Ishikawa (cell line): ENCODE data around the gene PDE3A.

Experiments
- CEBPB ChIP-seq: IDR thresholded peaks from 2 replicates; pipeline ENCODE4 v1.6.1; 2012
- CREB1 ChIP-seq: IDR thresholded peaks from 2 replicates; pipeline ENCODE4 v1.6.1; 2012; ENCODE audit warnings: low read depth
- EGR1 ChIP-seq: IDR thresholded peaks from 2 replicates; pipeline ENCODE4 v1.6.1; 2012
- EP300 ChIP-seq: IDR thresholded peaks from 2 replicates; pipeline ENCODE4 v1.6.1; 2012; ENCODE audit warnings: borderline replicate concordance
- FOXM1 ChIP-seq: IDR thresholded peaks from 2 replicates; pipeline ENCODE4 v1.6.1; 2012; ENCODE audit warnings: low read depth, borderline replicate concordance
- NFIC ChIP-seq: IDR thresholded peaks from 2 replicates; pipeline ENCODE4 v1.6.1; 2012
- RAD21 ChIP-seq: IDR thresholded peaks from 2 replicates; pipeline ENCODE4 v1.6.1; 2012; ENCODE audit warnings: low read depth
- TAF1 ChIP-seq: IDR thresholded peaks from 2 replicates; pipeline ENCODE4 v1.6.1; 2012; ENCODE audit warnings: low read depth, mild to moderate bottlenecking
- TCF12 ChIP-seq: IDR thresholded peaks from 2 replicates; pipeline ENCODE4 v1.6.1; 2012; ENCODE audit warnings: low read depth
- TEAD4 ChIP-seq: IDR thresholded peaks from 2 replicates; pipeline ENCODE4 v1.6.1; 2012
- USF1 ChIP-seq: IDR thresholded peaks from 2 replicates; pipeline ENCODE4 v1.6.1; 2012
- YY1 ChIP-seq: IDR thresholded peaks from 2 replicates; pipeline ENCODE4 v1.6.1; 2012; ENCODE audit warnings: low read depth
- ZBTB7A ChIP-seq: IDR thresholded peaks from 2 replicates; pipeline ENCODE4 v1.6.1; 2012; ENCODE audit warnings: low read depth
- TF ChIP-seq, protein P1 (sequence below): IDR thresholded peaks from 2 replicates; pipeline ENCODE4 v1.6.1; 2012; ENCODE audit warnings: low read depth, mild to moderate bottlenecking
- TF ChIP-seq, protein P2 (sequence below): IDR thresholded peaks from 2 replicates; pipeline ENCODE4 v1.6.1; 2012

PDE3A gene

DNA sequence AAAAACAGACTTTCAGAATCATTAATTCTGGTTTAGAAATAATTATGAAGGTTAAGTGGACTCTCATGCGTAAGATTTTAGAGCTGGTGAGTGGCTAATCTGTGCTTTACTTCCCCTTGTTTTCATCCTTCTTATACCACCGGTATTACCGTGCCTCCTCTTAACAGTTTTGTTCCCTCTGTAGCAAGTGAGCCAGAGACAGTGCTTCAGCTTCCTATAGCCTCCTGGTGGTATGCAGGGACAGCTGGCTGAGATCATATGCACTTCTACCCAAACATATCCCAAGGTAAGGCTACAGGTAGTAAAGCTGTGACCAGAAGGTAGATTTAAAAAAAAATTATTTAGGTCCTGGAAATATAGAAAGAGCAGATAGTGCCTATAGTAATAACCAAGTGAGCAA lies 55.2 kb downstream of the PDE3A start:
- TF ChIP-seq, protein P1, sequence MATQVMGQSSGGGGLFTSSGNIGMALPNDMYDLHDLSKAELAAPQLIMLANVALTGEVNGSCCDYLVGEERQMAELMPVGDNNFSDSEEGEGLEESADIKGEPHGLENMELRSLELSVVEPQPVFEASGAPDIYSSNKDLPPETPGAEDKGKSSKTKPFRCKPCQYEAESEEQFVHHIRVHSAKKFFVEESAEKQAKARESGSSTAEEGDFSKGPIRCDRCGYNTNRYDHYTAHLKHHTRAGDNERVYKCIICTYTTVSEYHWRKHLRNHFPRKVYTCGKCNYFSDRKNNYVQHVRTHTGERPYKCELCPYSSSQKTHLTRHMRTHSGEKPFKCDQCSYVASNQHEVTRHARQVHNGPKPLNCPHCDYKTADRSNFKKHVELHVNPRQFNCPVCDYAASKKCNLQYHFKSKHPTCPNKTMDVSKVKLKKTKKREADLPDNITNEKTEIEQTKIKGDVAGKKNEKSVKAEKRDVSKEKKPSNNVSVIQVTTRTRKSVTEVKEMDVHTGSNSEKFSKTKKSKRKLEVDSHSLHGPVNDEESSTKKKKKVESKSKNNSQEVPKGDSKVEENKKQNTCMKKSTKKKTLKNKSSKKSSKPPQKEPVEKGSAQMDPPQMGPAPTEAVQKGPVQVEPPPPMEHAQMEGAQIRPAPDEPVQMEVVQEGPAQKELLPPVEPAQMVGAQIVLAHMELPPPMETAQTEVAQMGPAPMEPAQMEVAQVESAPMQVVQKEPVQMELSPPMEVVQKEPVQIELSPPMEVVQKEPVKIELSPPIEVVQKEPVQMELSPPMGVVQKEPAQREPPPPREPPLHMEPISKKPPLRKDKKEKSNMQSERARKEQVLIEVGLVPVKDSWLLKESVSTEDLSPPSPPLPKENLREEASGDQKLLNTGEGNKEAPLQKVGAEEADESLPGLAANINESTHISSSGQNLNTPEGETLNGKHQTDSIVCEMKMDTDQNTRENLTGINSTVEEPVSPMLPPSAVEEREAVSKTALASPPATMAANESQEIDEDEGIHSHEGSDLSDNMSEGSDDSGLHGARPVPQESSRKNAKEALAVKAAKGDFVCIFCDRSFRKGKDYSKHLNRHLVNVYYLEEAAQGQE = no peak
- TF ChIP-seq TAF1 = no peak
- no peak for TF ChIP-seq ZBTB7A
- no peak for TF ChIP-seq CEBPB
- no peak for TF ChIP-seq TEAD4
- TF ChIP-seq CREB1 = no peak
- no peak for TF ChIP-seq YY1
- TF ChIP-seq RAD21 = no peak
- no peak for TF ChIP-seq USF1
- TF ChIP-seq EP300 = no peak
- no peak for TF ChIP-seq FOXM1
- TF ChIP-seq EGR1 = no peak
- no peak for TF ChIP-seq NFIC
- TF ChIP-seq, protein P2, sequence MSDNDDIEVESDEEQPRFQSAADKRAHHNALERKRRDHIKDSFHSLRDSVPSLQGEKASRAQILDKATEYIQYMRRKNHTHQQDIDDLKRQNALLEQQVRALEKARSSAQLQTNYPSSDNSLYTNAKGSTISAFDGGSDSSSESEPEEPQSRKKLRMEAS = no peak
- TF ChIP-seq TCF12 = no peak

GRCh38 chr12:20424841-20425240 lies 56.5 kb downstream of the PDE3A start:
- TF ChIP-seq CEBPB (no peak), TEAD4 (no peak), EGR1 (no peak)

- TF ChIP-seq EGR1 (no peak), ZBTB7A (no peak), RAD21 (no peak), CEBPB (no peak), TEAD4 (no peak)
- TF ChIP-seq, protein P1 = no peak
Measured at GRCh38 chr12:20426191-20426590, 57.9 kb downstream of the PDE3A start.

- TF ChIP-seq TAF1 (no peak), YY1 (no peak), FOXM1 (no peak), USF1 (no peak), EP300 (no peak), NFIC (no peak), TEAD4 (no peak), CEBPB (no peak), EGR1 (no peak), CREB1 (no peak), RAD21 (no peak), ZBTB7A (no peak), TCF12 (no peak)
- TF ChIP-seq, protein P2 = no peak
- TF ChIP-seq, protein P1 = no peak
Measured at GRCh38 chr12:20426957-20427356, 58.6 kb downstream of the PDE3A start.

GRCh38 chr12:20429852-20430251 lies 61.5 kb downstream of the PDE3A start:
- no peak for TF ChIP-seq RAD21
- TF ChIP-seq, protein P2 = no peak
- TF ChIP-seq TCF12 = no peak
- no peak for TF ChIP-seq FOXM1
- TF ChIP-seq CREB1 = no peak
- no peak for TF ChIP-seq TEAD4
- no peak for TF ChIP-seq EP300
- no peak for TF ChIP-seq CEBPB
- TF ChIP-seq YY1 = no peak
- TF ChIP-seq EGR1 = no peak
- TF ChIP-seq NFIC = no peak
- TF ChIP-seq, protein P1 = no peak
- TF ChIP-seq ZBTB7A = no peak
- TF ChIP-seq USF1 = no peak
- TF ChIP-seq TAF1 = no peak
